Left hindlimb (tissue), 1 donor: ENCODE results near the gene HMG20B.

Experiments used
- DNase-seq: peaks from one replicate; pipeline ENCODE4 v3.0.0-alpha.2; 2018

The HMG20B gene

GRCh38 chr19:3585301-3586126 is 12.8 kb downstream of the HMG20B start, which contains the start of gene GIPC3:
TSS of gene GIPC3 (plus strand) at chr19:3585478. CDS start at chr19:3585598, 120 bp downstream.
- no peak for DNase-seq

- no peak for DNase-seq
Measured at GRCh38 chr19:3586127-3586626, 13.4 kb downstream of the HMG20B start.

GRCh38 chr19:3586707-3587346 is 14.1 kb downstream of the HMG20B start:
- DNase-seq = no peak

- DNase-seq = no peak
Measured at GRCh38 chr19:3589439-3589838, 16.7 kb downstream of the HMG20B start.

- no peak for DNase-seq
Measured at GRCh38 chr19:3589949-3590348, 17.2 kb downstream of the HMG20B start.

- DNase-seq = no peak
Measured at GRCh38 chr19:3590991-3591659, 18.4 kb downstream of the HMG20B start.

- DNase-seq = no peak
Measured at GRCh38 chr19:3591876-3592613, 19.3 kb downstream of the HMG20B start.

GRCh38 chr19:3593156-3593555 is 20.4 kb downstream of the HMG20B start:
- DNase-seq = no peak

- no peak for DNase-seq
Measured at GRCh38 chr19:3595521-3596061, 22.8 kb downstream of the HMG20B start.

- DNase-seq = no peak
Measured at GRCh38 chr19:3599776-3600187, 27.0 kb downstream of the HMG20B start.

- no peak for DNase-seq
Measured at GRCh38 chr19:3601021-3601420, 28.3 kb downstream of the HMG20B start.

- no peak for DNase-seq
Measured at GRCh38 chr19:3603121-3603811, 30.5 kb downstream of the HMG20B start.

GRCh38 chr19:3604227-3604986 is 31.7 kb downstream of the HMG20B start:
- no peak for DNase-seq

GRCh38 chr19:3604987-3605343 is 32.2 kb downstream of the HMG20B start:
- DNase-seq = no peak

- no peak for DNase-seq
Measured at GRCh38 chr19:3605361-3605760, 32.6 kb downstream of the HMG20B start.

- no peak for DNase-seq
Measured at GRCh38 chr19:3605770-3606169, 33.0 kb downstream of the HMG20B start.

- no peak for DNase-seq
Measured at GRCh38 chr19:3606174-3606689, 33.5 kb downstream of the HMG20B start.

GRCh38 chr19:3606690-3607289 is 34.0 kb downstream of the HMG20B start, which contains the start of gene TBXA2R:
TSS of gene TBXA2R (minus strand) at chr19:3606875. CDS start at chr19:3600634, 6,241 bp downstream.
- DNase-seq = peak; percentile 76

GRCh38 chr19:3607303-3608078 is 34.7 kb downstream of the HMG20B start:
- DNase-seq = peak; percentile 72
